ENCODE results near the gene KIF4A.
"Not testable (repeated sequence)": the region's sequence is repeated elsewhere in the genome, so short reads cannot be mapped to it uniquely, and the experiment has no call there.

The KIF4A gene

GRCh38 chrX:70289793-70290770 is at the start of gene KIF4A, which contains the start of gene PDZD11:
Gene KIF4A, plus strand, starts transcription at chrX:70290104. Its CDS starts 355 bp downstream, at chrX:70290459.
Gene PDZD11, minus strand, starts transcription at chrX:70289927. Its CDS starts 586 bp downstream, at chrX:70289341.
- peak within 1 kb of the TSS; percentile 75 for H3K4me3 ChIP-seq (ENCODE audit: low read depth, low read length)
- no peak for TF ChIP-seq CTCF (IDR thresholded peaks at IDR 0.05; ENCODE audit: insufficient read depth, low read depth, low read length, missing control alignments)
- DNase-seq (ENCODE audit: low read depth) = peak; percentile 89

- DNase-seq (ENCODE audit: low read depth) = no peak
- H3K4me3 ChIP-seq (ENCODE audit: low read depth, low read length) = no peak overlapping the region
- TF ChIP-seq CTCF (IDR thresholded peaks at IDR 0.05; ENCODE audit: insufficient read depth, low read depth, low read length, missing control alignments) = no peak
Measured at GRCh38 chrX:70240751-70241150, 49.2 kb upstream of the KIF4A start.

- DNase-seq (ENCODE audit: low read depth) = no peak
- TF ChIP-seq CTCF (IDR thresholded peaks at IDR 0.05; ENCODE audit: insufficient read depth, low read depth, low read length, missing control alignments) = no peak
- H3K4me3 ChIP-seq (ENCODE audit: low read depth, low read length) = no peak overlapping the region
Measured at GRCh38 chrX:70241501-70241900, 48.4 kb upstream of the KIF4A start.

- not testable (repeated sequence) for DNase-seq (ENCODE audit: low read depth); H3K4me3 ChIP-seq (ENCODE audit: low read depth, low read length)
Measured at GRCh38 chrX:70243601-70244000, 46.3 kb upstream of the KIF4A start.

- TF ChIP-seq CTCF (IDR thresholded peaks at IDR 0.05; ENCODE audit: insufficient read depth, low read depth, low read length, missing control alignments) = no peak
- DNase-seq (ENCODE audit: low read depth) = no peak
- no peak overlapping the region for H3K4me3 ChIP-seq (ENCODE audit: low read depth, low read length)
Measured at GRCh38 chrX:70244881-70245280, 45.0 kb upstream of the KIF4A start.

GRCh38 chrX:70247252-70247651 is 42.7 kb upstream of the KIF4A start:
- no peak for DNase-seq (ENCODE audit: low read depth)
- no peak for TF ChIP-seq CTCF (IDR thresholded peaks at IDR 0.05; ENCODE audit: insufficient read depth, low read depth, low read length, missing control alignments)

GRCh38 chrX:70252491-70252890 is 37.4 kb upstream of the KIF4A start:
- no peak for TF ChIP-seq CTCF (IDR thresholded peaks at IDR 0.05; ENCODE audit: insufficient read depth, low read depth, low read length, missing control alignments)
- DNase-seq (ENCODE audit: low read depth) = no peak

More at GRCh38 chrX:70247252-70247651, 42.7 kb upstream of the KIF4A start:
- H3K4me3 ChIP-seq (ENCODE audit: low read depth, low read length) = no peak overlapping the region

More at GRCh38 chrX:70252491-70252890, 37.4 kb upstream of the KIF4A start:
- H3K4me3 ChIP-seq (ENCODE audit: low read depth, low read length) = no peak overlapping the region

Measured in GM12865 (cell line).